ENCODE measurements around the gene B3GAT1.

B3GAT1 gene

DNA sequence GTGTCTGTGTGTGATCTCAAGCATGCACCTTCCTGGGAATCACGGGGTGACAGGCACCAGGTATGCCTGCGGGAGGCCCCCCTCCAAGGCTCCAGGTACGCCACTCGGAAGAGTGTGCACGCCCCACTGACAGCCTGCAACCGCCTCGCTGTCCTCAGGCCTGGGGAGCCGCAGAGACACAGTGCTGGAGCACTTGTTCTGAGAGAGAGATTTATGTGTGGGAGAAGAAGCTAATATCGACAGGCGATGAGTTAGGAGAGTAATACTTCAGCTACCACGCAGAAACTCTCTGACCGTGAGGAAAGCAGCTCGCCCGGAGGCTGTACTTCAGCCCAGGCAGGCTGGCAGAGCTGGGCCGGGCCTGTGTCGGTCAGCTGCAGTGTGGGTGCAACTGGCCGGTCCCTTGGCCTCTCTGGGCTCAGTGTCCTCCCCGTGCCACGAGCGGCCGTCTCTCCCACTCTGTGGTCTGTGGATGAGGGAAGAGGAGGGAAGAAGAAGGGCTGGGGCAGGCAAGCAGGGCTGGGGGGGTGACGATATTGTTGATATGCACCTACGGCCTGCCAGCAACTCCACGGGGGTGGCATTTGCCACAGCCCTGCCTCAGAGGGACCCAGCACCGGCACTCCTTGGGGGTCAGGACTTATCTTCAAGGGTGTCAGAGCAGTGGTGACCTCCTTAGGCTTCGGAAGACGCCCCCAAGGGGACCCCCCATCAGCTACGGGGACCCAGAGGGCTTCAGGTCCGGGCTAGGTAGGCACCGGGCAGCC is 7.3 kb downstream of the B3GAT1 start:
- H3K79me2 ChIP-seq (ENCODE audit: low read length): no peaks in the 10 kb centered on the region
- H3K4me3 ChIP-seq (ENCODE audit: low read length): no peak overlapping the region
- H2AFZ ChIP-seq (ENCODE audit: low read depth, low read length): no peak overlapping the region
- H3K4me1 ChIP-seq (ENCODE audit: low read length): no peaks in the 10 kb centered on the region
- no peak overlapping the region for H3K9ac ChIP-seq (ENCODE audit: low read length)
- no peak for TF ChIP-seq EZH2phosphoT487 (IDR thresholded peaks at IDR 0.05; ENCODE audit: low read depth)
- H3K27me3 ChIP-seq (ENCODE audit: low read depth, low read length): no peaks in the 10 kb centered on the region
- H3K27ac ChIP-seq (ENCODE audit: low read length): no peak overlapping the region
- no peaks in the 10 kb centered on the region for H3K9me3 ChIP-seq (ENCODE audit: insufficient read depth, low read length)
- H3K4me2 ChIP-seq (ENCODE audit: low read length): no peak overlapping the region
- no peaks in the 10 kb centered on the region for H3K36me3 ChIP-seq (replicated peaks; ENCODE audit: low read depth, low read length)
- no peaks in the 10 kb centered on the region for H4K20me1 ChIP-seq (ENCODE audit: insufficient read depth, low read length)

DNA sequence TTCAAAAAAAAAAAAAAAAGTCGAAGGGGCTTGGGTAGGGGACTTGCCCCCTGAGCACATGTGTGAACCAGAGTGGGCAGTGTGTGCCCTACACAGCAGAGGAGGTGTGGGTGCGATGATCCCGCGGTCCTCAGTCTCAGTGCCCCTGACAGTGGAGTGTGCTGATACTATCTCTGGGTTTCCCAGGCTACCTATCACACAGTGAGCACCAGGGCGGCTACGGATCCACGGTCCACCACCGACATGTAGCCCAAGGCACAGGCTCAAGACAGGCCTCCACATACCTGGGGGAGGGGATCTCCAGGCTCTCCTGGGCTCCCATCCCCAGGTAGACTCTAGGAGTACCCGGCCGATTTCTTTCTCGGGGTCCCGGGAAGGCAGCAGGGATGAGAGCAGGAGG is 9.1 kb downstream of the B3GAT1 start:
- no peaks in the 10 kb centered on the region for H3K27me3 ChIP-seq (ENCODE audit: low read depth, low read length)
- no peaks in the 10 kb centered on the region for H3K79me2 ChIP-seq (ENCODE audit: low read length)
- TF ChIP-seq, protein P1, sequence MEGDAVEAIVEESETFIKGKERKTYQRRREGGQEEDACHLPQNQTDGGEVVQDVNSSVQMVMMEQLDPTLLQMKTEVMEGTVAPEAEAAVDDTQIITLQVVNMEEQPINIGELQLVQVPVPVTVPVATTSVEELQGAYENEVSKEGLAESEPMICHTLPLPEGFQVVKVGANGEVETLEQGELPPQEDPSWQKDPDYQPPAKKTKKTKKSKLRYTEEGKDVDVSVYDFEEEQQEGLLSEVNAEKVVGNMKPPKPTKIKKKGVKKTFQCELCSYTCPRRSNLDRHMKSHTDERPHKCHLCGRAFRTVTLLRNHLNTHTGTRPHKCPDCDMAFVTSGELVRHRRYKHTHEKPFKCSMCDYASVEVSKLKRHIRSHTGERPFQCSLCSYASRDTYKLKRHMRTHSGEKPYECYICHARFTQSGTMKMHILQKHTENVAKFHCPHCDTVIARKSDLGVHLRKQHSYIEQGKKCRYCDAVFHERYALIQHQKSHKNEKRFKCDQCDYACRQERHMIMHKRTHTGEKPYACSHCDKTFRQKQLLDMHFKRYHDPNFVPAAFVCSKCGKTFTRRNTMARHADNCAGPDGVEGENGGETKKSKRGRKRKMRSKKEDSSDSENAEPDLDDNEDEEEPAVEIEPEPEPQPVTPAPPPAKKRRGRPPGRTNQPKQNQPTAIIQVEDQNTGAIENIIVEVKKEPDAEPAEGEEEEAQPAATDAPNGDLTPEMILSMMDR (IDR thresholded peaks at IDR 0.05; ENCODE audit: low read depth, low read length): no peak
- no peak for TF ChIP-seq EZH2phosphoT487 (IDR thresholded peaks at IDR 0.05; ENCODE audit: low read depth)
- H3K4me3 ChIP-seq (ENCODE audit: low read length): no peak overlapping the region
- no peak overlapping the region for H2AFZ ChIP-seq (ENCODE audit: low read depth, low read length)
- H4K20me1 ChIP-seq (ENCODE audit: insufficient read depth, low read length): no peaks in the 10 kb centered on the region
- H3K27ac ChIP-seq (ENCODE audit: low read length): no peak overlapping the region
- no peaks in the 10 kb centered on the region for H3K36me3 ChIP-seq (replicated peaks; ENCODE audit: low read depth, low read length)
- no peak overlapping the region for H3K9ac ChIP-seq (ENCODE audit: low read length)
- no peaks in the 10 kb centered on the region for H3K9me3 ChIP-seq (ENCODE audit: insufficient read depth, low read length)
- H3K4me1 ChIP-seq (ENCODE audit: low read length): no peaks in the 10 kb centered on the region
- no peak overlapping the region for H3K4me2 ChIP-seq (ENCODE audit: low read length)

DNA sequence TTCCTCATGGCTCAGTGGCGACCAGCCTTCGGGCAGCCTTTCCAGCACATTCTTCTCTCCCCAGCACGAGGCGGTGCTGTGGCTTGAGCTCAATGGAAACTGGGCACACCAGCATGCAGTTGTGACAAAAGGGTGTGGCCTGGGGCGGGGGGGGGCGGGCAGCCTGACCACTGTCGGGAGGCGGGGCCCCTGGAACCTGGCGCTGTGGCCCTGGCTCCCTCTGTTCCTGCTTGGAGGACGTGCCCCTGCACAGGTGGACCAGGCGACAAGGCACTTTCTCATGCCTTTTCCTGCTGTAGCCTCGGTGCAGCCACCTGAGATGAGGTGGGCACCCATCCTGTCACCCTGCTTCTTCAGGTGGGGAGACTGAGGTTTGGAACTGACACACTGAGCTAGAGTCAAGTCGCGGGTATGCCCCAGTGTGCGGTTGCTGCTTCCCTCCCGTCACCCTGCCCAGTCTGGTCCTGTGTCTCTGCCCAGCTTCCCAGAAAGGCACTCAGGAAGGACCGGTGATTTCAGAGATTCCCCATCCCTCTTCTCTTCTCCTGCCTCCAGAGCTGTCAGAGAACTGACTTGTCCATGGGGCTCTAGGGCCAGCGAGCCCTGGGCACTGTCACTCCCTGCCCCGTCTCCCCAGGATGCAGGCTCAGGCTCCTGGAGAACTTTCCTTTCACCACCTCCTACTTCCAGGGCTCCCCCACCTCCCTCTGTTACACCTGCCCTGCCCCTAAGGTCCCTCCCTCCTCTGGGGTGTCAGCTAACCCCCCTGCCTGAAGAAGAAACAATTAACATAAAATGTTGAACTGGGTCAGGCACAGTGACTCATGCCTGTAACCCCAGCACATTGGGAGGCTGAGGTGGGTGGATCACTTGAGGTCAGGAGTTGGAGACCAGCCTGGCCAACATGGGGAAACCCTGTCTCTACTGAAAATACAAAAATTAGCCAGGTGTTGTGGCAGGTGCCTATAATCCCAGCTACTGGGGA is 9.9 kb downstream of the B3GAT1 start:
- Histone ChIP-seq H3K9me3 (ENCODE audit: insufficient read depth, low read length) (no peaks in the 10 kb centered on the region), H3K27me3 (ENCODE audit: low read depth, low read length) (no peaks in the 10 kb centered on the region), H3K4me1 (ENCODE audit: low read length) (no peaks in the 10 kb centered on the region), H3K9ac (ENCODE audit: low read length) (no peak overlapping the region), H4K20me1 (ENCODE audit: insufficient read depth, low read length) (no peaks in the 10 kb centered on the region), H3K79me2 (ENCODE audit: low read length) (no peaks in the 10 kb centered on the region), H3K27ac (ENCODE audit: low read length) (no peak overlapping the region), H3K4me3 (ENCODE audit: low read length) (no peak overlapping the region), H3K4me2 (ENCODE audit: low read length) (no peak overlapping the region), H2AFZ (ENCODE audit: low read depth, low read length) (no peak overlapping the region), H3K36me3 (replicated peaks; ENCODE audit: low read depth, low read length) (no peaks in the 10 kb centered on the region)
- TF ChIP-seq, protein P1 (IDR thresholded peaks at IDR 0.05; ENCODE audit: low read depth, low read length): no peak
- TF ChIP-seq EZH2phosphoT487 (IDR thresholded peaks at IDR 0.05; ENCODE audit: low read depth): no peak

- no peak overlapping the region for H3K9ac ChIP-seq (ENCODE audit: low read length)
- H3K27ac ChIP-seq (ENCODE audit: low read length): no peak overlapping the region
- H3K27me3 ChIP-seq (ENCODE audit: low read depth, low read length): no peaks in the 10 kb centered on the region
- no peaks in the 10 kb centered on the region for H3K36me3 ChIP-seq (replicated peaks; ENCODE audit: low read depth, low read length)
- H4K20me1 ChIP-seq (ENCODE audit: insufficient read depth, low read length): no peaks in the 10 kb centered on the region
- H3K79me2 ChIP-seq (ENCODE audit: low read length): no peaks in the 10 kb centered on the region
- no peak for TF ChIP-seq EZH2phosphoT487 (IDR thresholded peaks at IDR 0.05; ENCODE audit: low read depth)
- TF ChIP-seq, protein P1 (IDR thresholded peaks at IDR 0.05; ENCODE audit: low read depth, low read length): no peak
- H3K4me3 ChIP-seq (ENCODE audit: low read length): no peak overlapping the region
- no peaks in the 10 kb centered on the region for H3K9me3 ChIP-seq (ENCODE audit: insufficient read depth, low read length)
- H3K4me2 ChIP-seq (ENCODE audit: low read length): no peak overlapping the region
- H2AFZ ChIP-seq (ENCODE audit: low read depth, low read length): no peak overlapping the region
- H3K4me1 ChIP-seq (ENCODE audit: low read length): no peaks in the 10 kb centered on the region
Measured at GRCh38 chr11:134399996-134400395, 12.0 kb downstream of the B3GAT1 start.

Measured in OCI-LY3 (cell line).